Subcutaneous abdominal adipose tissue (tissue), 5 donors: ENCODE data around the gene AP5Z1.

ENCODE experiments used
- H3K27ac ChIP-seq: one replicate; pipeline ENCODE4 v1.7.0; 2013; ENCODE audit warnings: low read depth, mild to moderate bottlenecking, inconsistent platforms, low read length, moderate library complexity
- H3K27me3 ChIP-seq, 5 donors: one replicate each; pipeline ENCODE4 v1.7.0; 2013; ENCODE audit warnings: low read length in 5 of 5, inconsistent platforms in 1 of 5; ENCODE audit not compliant: control insufficient read depth in 5 of 5, insufficient read depth in 4 of 5
- H3K36me3 ChIP-seq, 5 donors: one replicate each; pipeline ENCODE4 v1.7.0; 2013; ENCODE audit warnings: low read length in 5 of 5; ENCODE audit not compliant: control insufficient read depth in 5 of 5, insufficient read depth in 5 of 5
- H3K4me1 ChIP-seq, 5 donors: one replicate each; pipeline ENCODE4 v1.7.0; 2013; ENCODE audit warnings: low read length in 5 of 5, mild to moderate bottlenecking in 3 of 5, moderate library complexity in 1 of 5; ENCODE audit not compliant: control insufficient read depth in 5 of 5, insufficient read depth in 5 of 5
- H3K4me3 ChIP-seq, 5 donors: one replicate each; pipeline ENCODE4 v1.7.0; 2013; ENCODE audit warnings: low read length in 5 of 5, low read depth in 1 of 5
- H3K9ac ChIP-seq, 5 donors: one replicate each; pipeline ENCODE4 v1.7.0; 2013; ENCODE audit warnings: low read length in 5 of 5, mild to moderate bottlenecking in 4 of 5, moderate library complexity in 3 of 5
- H3K9me3 ChIP-seq, 5 donors: one replicate each; pipeline ENCODE4 v1.7.0; 2013; ENCODE audit warnings: low read length in 5 of 5; ENCODE audit not compliant: control insufficient read depth in 5 of 5
- donor health status: healthy.
- donor health status: healthy.
- donor health status: healthy.
- donor health status: healthy.
- donor health status: healthy.

The AP5Z1 gene

DNA sequence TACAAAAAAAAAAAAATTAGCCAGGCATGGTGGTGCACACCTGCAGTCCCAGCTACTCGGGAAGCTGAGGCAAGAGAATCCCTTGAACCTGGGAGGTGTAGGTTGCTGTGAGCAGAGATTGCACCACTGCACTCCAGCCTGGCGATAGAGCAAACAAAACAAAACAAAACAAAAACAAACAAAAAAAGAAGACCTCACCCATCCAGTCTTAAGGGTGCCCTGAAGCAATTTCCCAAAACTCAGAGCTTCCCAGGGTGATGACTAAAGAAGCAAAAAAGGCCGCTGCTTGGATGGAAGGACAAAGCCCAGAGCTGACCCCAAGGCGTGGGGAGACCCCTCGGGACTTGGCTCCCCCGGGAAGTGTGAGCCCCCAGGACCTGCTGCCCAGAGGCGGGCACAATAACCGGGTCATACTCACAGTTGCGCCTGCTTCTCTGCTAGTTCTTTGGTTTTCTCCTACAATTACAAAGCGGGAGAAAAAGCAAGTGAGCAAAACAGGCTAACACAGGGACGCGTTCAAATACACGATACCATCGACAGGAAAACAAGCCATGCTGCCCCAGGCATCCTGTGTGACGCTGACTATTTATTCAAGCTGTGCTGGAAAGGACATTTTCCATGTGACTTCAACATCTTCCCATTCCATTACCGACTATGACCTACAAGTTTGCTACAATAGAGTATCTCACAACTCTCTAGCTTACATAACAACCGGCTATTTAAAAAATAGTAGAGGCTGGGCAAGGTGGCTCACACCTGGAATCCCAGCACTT, 56.5 kb downstream of the AP5Z1 start:
- peaks cover 0 to 3% (median 0%) of the 10 kb centered on the region in 5 donors for H3K4me1 ChIP-seq

DNA sequence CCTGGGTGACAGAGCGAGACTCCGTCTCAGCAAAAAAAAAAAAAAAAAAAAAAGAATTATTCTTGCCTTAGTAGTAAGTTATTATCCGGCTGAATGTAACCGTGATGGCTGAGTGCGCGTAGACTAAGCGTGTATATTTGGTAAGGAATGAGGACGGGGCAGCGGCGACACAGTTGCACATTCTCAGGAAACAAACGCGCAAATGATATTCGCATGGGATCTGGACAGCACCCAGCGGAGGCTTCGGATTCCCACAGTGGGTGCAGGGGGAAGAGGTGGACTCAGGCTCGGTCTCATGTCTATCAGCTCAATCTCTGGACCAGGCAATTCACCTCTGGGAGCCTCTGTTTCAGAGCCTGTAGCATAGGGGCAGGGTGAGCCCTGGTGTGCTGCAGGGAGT, 57.3 kb downstream of the AP5Z1 start:
- Histone ChIP-seq H3K27me3 (peaks cover 0 to 3% (median 2%) of the 10 kb centered on the region in 5 donors), H3K9ac (no peak overlapping the region), H3K4me3 (no peak overlapping the region), H3K36me3 (peaks cover 0 to 30% (median 6%) of the 10 kb centered on the region in 5 donors), H3K9me3 (no peaks in the 10 kb centered on the region), H3K4me1 (peaks cover 0 to 8% (median 0%) of the 10 kb centered on the region in 5 donors), H3K27ac (no peak overlapping the region)

More for the DNA sequence above, 56.5 kb downstream of the AP5Z1 start:
- Histone ChIP-seq H3K27ac (no peak overlapping the region), H3K36me3 (peaks cover 0 to 30% (median 6%) of the 10 kb centered on the region in 5 donors), H3K27me3 (no peaks in the 10 kb centered on the region), H3K4me3 (no peak overlapping the region), H3K9ac (no peak overlapping the region), H3K9me3 (no peaks in the 10 kb centered on the region)

DNA sequence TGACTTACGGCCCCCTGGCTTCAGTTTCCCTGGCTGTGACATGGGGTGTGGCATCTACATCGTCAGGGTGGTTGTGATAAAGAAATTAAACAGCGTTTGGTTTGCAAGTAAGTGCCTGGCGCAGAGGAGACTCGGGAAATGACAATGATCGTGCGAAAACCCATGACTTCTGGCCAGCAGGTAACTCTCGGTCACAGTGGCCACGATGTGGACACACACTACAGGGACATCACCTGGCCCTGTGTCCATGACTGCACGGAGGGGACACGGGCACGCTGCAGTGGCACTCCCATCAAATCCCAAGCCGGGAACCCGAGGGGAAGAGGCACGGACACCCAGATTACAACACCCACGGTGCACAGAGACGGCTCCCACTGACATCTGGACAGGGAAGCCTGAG, 57.8 kb downstream of the AP5Z1 start:
- H3K4me1 ChIP-seq: peaks cover 0 to 11% (median 0%) of the 10 kb centered on the region in 5 donors
- H3K4me3 ChIP-seq: no peak overlapping the region
- peaks cover 0 to 30% (median 6%) of the 10 kb centered on the region in 5 donors for H3K36me3 ChIP-seq
- no peak overlapping the region for H3K9ac ChIP-seq
- H3K9me3 ChIP-seq: no peaks in the 10 kb centered on the region
- H3K27ac ChIP-seq: no peak overlapping the region
- peaks cover 0 to 3% (median 2%) of the 10 kb centered on the region in 5 donors for H3K27me3 ChIP-seq

DNA sequence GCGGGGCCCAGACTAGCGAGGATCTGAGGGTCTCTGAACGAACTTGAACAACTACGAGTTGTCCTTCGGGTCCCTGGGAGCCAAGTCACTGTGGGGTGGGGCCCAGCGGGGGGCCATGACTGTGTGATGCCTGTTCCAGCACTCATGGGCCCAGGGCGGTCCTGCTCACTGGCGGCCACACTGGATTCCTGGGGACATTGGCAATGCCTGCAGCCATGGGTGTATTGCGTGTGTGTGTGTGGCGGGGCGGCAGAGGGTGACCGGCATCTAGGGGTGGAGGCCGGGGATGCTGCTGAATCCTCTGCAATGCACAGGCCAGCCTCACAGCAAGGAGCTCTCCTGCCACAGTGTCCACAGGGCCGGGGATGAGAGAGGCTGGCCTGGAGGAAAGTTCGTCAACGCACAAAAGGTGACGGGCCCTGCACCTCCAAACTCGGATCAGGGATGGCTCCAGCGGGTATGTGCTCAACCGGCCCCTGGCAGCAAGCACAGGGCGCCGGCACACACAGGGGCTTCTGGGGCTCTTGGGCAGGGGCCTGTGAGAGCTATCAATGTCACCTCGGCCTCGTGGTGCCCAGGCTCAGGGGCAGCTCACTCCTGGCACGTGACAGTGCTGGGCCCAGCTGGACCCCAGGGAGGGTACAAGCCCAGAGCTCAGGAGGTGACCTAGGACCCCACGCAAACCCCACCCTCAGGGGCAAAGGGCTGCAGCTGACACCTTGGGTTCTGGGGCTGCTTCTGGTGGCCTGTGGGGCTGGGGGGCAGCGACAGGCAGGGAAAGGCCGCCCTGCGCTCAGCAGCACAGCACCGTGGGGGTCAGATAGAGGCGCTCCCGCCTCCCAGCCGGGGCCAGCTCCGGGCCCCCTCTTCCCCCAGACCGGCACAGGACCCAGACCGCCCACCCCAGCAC, 58.5 kb downstream of the AP5Z1 start:
- Histone ChIP-seq H3K27me3 (peaks cover 0 to 6% (median 3%) of the 10 kb centered on the region in 5 donors), H3K4me1 (peaks cover 0 to 14% (median 0%) of the 10 kb centered on the region in 5 donors), H3K9me3 (no peaks in the 10 kb centered on the region), H3K9ac (no peak overlapping the region), H3K27ac (no peak overlapping the region), H3K4me3 (no peak overlapping the region), H3K36me3 (peaks cover 0 to 30% (median 6%) of the 10 kb centered on the region in 5 donors)

DNA sequence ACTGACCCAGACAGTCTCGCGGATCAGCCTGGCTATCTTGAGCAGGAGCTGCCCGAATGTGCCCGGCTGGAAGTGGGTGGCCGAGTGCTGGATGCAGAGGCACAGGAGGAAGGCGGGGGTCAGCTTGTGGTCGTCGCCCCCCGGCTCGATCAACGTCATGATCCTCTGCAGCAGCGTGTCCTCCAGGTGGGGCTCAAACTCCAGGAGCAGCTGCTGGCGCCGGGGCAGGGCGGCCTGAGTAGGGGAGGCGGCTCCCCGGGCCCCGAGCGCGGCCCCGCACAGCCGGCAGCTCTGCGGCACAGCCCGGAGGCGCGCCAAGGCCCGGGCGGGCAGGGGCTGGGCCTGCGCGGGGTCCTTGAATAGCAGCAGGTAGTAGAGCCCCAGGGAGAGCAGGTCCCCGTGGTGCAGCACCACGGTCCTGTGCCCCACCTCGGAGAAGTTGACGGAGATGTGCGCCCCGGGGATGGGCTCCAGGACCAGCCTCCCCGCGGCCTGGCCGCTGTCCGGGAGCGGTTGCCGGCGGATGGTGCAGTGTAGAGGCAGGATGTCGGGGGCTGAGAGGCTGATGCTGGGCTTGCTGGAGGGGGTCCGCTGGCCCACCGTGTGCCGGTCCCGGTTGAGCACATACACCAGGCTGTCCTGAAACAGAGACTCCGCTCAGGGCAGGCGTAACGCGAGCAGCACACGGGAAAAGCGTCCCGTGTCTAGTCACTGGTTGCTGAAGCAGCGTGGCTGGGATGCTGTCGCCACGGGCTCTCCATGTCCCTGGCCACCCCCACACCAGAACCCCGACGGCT, 59.4 kb downstream of the AP5Z1 start:
- Histone ChIP-seq H3K9ac (no peak overlapping the region), H3K27me3 (peaks cover 0 to 6% (median 3%) of the 10 kb centered on the region in 5 donors), H3K4me3 (no peak overlapping the region), H3K4me1 (peaks cover 0 to 14% (median 0%) of the 10 kb centered on the region in 5 donors), H3K36me3 (peaks cover 0 to 30% (median 6%) of the 10 kb centered on the region in 5 donors), H3K27ac (no peak overlapping the region), H3K9me3 (no peaks in the 10 kb centered on the region)

DNA sequence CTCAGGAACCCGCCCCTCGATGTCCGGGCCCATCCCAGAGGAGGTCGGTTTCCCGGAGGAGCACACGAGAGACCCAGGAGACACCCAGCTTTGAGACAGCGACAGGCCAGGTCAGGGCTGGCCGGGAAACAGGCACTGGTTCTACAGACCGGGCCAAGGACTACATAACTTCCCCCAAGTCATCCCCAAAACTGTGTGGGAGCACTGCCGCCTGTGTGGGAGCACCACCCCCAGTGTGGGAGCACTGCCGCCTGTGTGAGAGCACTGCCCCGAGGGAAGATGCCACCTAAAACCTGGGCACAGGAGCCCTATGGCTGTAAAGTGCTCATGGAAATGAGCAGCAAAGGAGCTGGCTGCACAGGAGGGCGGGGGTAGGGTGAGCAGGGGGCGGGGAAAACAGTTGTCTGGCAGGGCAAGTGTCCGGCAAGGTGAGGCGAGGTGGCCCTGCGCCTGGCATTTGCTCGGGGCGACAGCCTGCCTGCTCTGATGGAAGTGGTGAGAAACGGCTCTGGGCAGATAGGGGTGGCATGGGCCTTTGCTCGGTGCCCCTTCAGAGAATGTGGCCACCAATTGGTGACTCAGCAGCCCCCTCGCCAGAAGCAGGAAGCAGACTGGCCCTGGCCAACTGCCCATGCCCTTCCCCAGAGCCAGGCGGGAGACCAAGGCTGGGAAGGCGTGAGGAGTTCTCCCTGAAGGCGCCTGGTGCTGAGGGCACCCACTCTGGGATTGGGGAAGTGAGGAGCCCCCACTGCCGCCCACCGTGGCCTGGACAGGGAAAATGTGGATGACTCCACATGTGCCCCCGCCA, 60.2 kb downstream of the AP5Z1 start:
- H3K4me3 ChIP-seq: no peak overlapping the region
- H3K36me3 ChIP-seq: peaks cover 0 to 30% (median 6%) of the 10 kb centered on the region in 5 donors
- no peak overlapping the region for H3K27ac ChIP-seq
- H3K9me3 ChIP-seq: no peaks in the 10 kb centered on the region
- H3K4me1 ChIP-seq: peaks cover 0 to 14% (median 0%) of the 10 kb centered on the region in 5 donors
- H3K27me3 ChIP-seq: peaks cover 0 to 6% (median 3%) of the 10 kb centered on the region in 5 donors
- H3K9ac ChIP-seq: no peak overlapping the region

DNA sequence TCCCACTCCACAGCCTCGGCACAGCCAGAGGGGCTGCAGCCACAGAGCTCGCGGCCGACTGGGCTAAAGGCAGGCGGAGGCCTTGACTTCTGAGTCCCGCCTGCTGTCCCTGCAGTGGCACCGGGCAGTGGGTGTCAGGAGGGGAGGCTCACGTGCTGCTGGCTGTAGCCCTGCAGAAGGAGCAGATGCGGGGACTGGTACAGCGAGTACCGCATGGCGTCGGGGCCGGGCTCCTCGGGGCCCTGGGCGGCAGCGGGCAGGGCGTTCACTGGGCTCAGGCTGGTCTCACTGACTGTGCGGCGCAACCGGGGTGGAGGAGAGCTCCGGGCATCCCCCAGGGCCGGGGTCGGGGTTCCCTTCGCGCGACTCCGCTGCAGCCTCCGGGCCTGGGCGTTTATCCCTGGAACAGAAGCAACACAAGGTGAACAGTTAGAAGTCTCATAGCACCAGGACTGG, 60.8 kb downstream of the AP5Z1 start:
- H3K9ac ChIP-seq: no peak overlapping the region
- peaks cover 0 to 6% (median 3%) of the 10 kb centered on the region in 5 donors for H3K27me3 ChIP-seq
- H3K36me3 ChIP-seq: peaks cover 0 to 30% (median 6%) of the 10 kb centered on the region in 5 donors
- H3K4me1 ChIP-seq: peaks cover 0 to 14% (median 0%) of the 10 kb centered on the region in 5 donors
- no peak overlapping the region for H3K4me3 ChIP-seq
- H3K27ac ChIP-seq: no peak overlapping the region
- no peaks in the 10 kb centered on the region for H3K9me3 ChIP-seq

DNA sequence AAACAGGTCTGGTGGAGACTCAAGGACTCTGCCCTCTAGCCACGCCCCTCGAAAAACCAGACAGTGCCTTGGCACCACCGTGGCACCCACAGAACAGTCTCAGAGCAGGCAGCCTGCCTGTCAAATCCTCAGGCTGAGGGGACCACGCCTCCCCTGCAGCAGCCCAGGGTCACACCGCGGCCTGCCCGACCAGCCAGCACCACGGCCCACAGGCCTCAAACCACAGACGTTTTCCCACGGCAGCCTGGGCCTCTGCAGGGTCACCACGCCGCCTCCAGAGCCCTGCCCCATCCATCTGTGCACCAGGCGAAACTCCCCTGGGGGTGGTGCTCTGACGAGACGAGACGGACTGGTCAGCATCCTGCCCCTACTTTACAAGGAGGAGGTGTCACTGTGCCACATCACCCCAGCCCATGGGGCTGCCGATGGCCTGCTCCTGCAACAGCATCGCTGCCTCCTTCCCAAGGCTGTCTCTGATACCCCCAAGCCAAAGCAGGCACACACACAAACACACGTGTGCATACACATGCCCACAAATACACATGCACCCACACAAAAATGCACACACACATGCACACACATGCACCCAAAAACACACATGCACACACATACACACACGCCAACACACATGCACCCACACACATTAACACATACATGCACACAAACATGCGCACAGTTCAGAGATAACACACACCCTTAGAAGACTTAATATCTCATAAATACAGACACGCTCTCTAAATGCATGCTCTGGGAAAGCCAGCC, 61.8 kb downstream of the AP5Z1 start:
- peaks cover 0 to 6% (median 3%) of the 10 kb centered on the region in 5 donors for H3K27me3 ChIP-seq
- H3K36me3 ChIP-seq: peaks cover 0 to 30% (median 6%) of the 10 kb centered on the region in 5 donors
- H3K4me1 ChIP-seq: peaks cover 0 to 14% (median 0%) of the 10 kb centered on the region in 5 donors
- H3K9me3 ChIP-seq: no peaks in the 10 kb centered on the region
- no peak overlapping the region for H3K4me3 ChIP-seq
- H3K9ac ChIP-seq: no peak overlapping the region
- no peak overlapping the region for H3K27ac ChIP-seq
